MM.1S (cell line): ENCODE results near the gene PRKCA.

Experiments
- CTCF ChIP-seq: fragments of 300-600 bp; sonication (generic); IDR thresholded peaks from 2 replicates; pipeline ENCODE4 v1.5.1; 2016; ENCODE audit warnings: antibody characterized with exemption, low read length, mixed read lengths
- EZH2 ChIP-seq: fragments of 300-600 bp; sonication (generic); optimal IDR thresholded peaks from 2 replicates; pipeline ENCODE3; 2017; ENCODE audit warnings: low read depth, mild to moderate bottlenecking, antibody characterized with exemption, low read length, mixed read lengths

- TF ChIP-seq CTCF = no peak
- TF ChIP-seq EZH2 = no peak
These were observed 138.8 kb downstream of the PRKCA start for GRCh38 chr17:66441101-66441661.
